Choroid plexus epithelial cell (primary cell): ENCODE measurements around the gene SIRT2.
A peak's percentile ranks its signal among the peaks of the same experiment; 100 is the strongest.
"Not testable (repeated sequence)": the region's sequence is repeated elsewhere in the genome, so short reads cannot be mapped to it uniquely, and the experiment has no call there.

Experiments
- DNase-seq: peaks from one replicate; pipeline ENCODE4 v3.0.0-alpha.2; 2010; ENCODE audit warnings: low read depth
- H3K4me3 ChIP-seq: 2 replicates; pipeline ENCODE4 v1.5.1; 2011; ENCODE audit warnings: low read depth, mild to moderate bottlenecking, control low read depth, low read length, moderate library complexity
- CTCF ChIP-seq: conservative IDR thresholded peaks from 2 replicates; pipeline ENCODE4 v1.5.1; 2011; ENCODE audit warnings: low read depth, mild to moderate bottlenecking, control low read depth, inconsistent platforms, low read length, moderate library complexity

SIRT2 gene

GRCh38 chr19:38880076-38880881 is 19.1 kb downstream of the SIRT2 start:
- H3K4me3 ChIP-seq = no peak overlapping the region
- TF ChIP-seq CTCF = no peak
- DNase-seq = no peak

- DNase-seq = no peak
- H3K4me3 ChIP-seq = no peak overlapping the region
- no peak for TF ChIP-seq CTCF
These were observed 20.0 kb downstream of the SIRT2 start for GRCh38 chr19:38879400-38879751.

GRCh38 chr19:38878575-38879399 is 20.6 kb downstream of the SIRT2 start:
- DNase-seq = no peak
- no peak overlapping the region for H3K4me3 ChIP-seq
- peak; percentile 15 for TF ChIP-seq CTCF

GRCh38 chr19:38877781-38878574 is 21.4 kb downstream of the SIRT2 start, which contains the start of gene RINL:
TSS of gene RINL (minus strand) at chr19:38878275. CDS start at chr19:38876742, 1,533 bp downstream.
- no peak within 1 kb of the TSS for H3K4me3 ChIP-seq
- DNase-seq = no peak
- TF ChIP-seq CTCF = no peak

GRCh38 chr19:38875656-38876395 is 23.6 kb downstream of the SIRT2 start:
- no peak for DNase-seq
- TF ChIP-seq CTCF = no peak
- H3K4me3 ChIP-seq = no peak overlapping the region

GRCh38 chr19:38873400-38873799 is 26.0 kb downstream of the SIRT2 start:
- DNase-seq, H3K4me3 ChIP-seq: not testable (repeated sequence)
